A673 (cell line): ENCODE results near the gene TNFRSF13B. TPM values are rescaled to one million over a fixed set of nuclear protein-coding genes. Genes with fewer than 3 reads are reported as not detected.
A peak's percentile ranks its signal among the peaks of the same experiment; 100 is the strongest.

Source experiments
- BruUV-seq: library from RNA; stranded (reverse); fragments of 400-500 nt; replicated peaks from 2 replicates; lab custom pipeline; 2021; lab: Mats Ljungman, UMichigan
- CTCF ChIA-PET: fragments of 300-600 bp; sonication (Branson Sonifier 250); formaldehyde crosslinking; loops from one replicate; lab custom pipeline; 2022; ENCODE audit warnings: antibody characterized with exemption; lab: Charles Lee
- POLR2A ChIA-PET: fragments of 300-600 bp; sonication (Branson Sonifier 250); formaldehyde crosslinking; loops from one replicate; lab custom pipeline; 2022; ENCODE audit warnings: antibody characterized with exemption; ENCODE audit not compliant: low non-redundant PET; lab: Charles Lee
- DNase-seq: peaks from one replicate; pipeline ENCODE4 v3.0.0-alpha.2; 2015; ENCODE audit warnings: low spot score
- H3K27ac ChIP-seq: fragments of 200-600 bp; sonication (generic); 2 replicates; pipeline ENCODE4 v1.5.1; 2016; ENCODE audit warnings: mixed run types, low read depth, mild to moderate bottlenecking, mixed read lengths, antibody characterized with exemption, low read length; ENCODE audit not compliant: poor library complexity, severe bottlenecking
- H3K27me3 ChIP-seq: fragments of 200-600 bp; sonication (generic); replicated peaks from 2 replicates; pipeline ENCODE4 v1.6.1; 2017; ENCODE audit warnings: mixed run types, low read depth, mild to moderate bottlenecking, mixed read lengths, antibody characterized with exemption, low read length; ENCODE audit not compliant: insufficient read depth, poor library complexity
- H3K36me3 ChIP-seq: fragments of 200-600 bp; sonication (generic); 2 replicates; pipeline ENCODE4 v1.6.1; 2016; ENCODE audit warnings: mixed run types, mild to moderate bottlenecking, mixed read lengths, antibody characterized with exemption, low read length; ENCODE audit not compliant: insufficient read depth, poor library complexity, severe bottlenecking
- H3K4me1 ChIP-seq: fragments of 200-600 bp; sonication (generic); 2 replicates; pipeline ENCODE4 v1.6.1; 2017; ENCODE audit warnings: mixed run types, mild to moderate bottlenecking, mixed read lengths, antibody characterized with exemption, low read length; ENCODE audit not compliant: insufficient read depth, poor library complexity, severe bottlenecking
- H3K4me3 ChIP-seq: fragments of 200-600 bp; sonication (generic); 2 replicates; pipeline ENCODE4 v1.5.1; 2016; ENCODE audit warnings: low read depth, mixed run types, mild to moderate bottlenecking, mixed read lengths, low read length; ENCODE audit not compliant: poor library complexity, severe bottlenecking
- H3K9me3 ChIP-seq: fragments of 200-600 bp; sonication (generic); 2 replicates; pipeline ENCODE4 v1.6.1; 2016; ENCODE audit warnings: mixed run types, low read depth, mild to moderate bottlenecking, mixed read lengths, antibody characterized with exemption, low read length; ENCODE audit not compliant: poor library complexity, severe bottlenecking
- EZH2 ChIP-seq: fragments of 200-600 bp; sonication (generic); IDR thresholded peaks from 2 replicates; pipeline ENCODE4 v1.6.1; 2017; ENCODE audit warnings: borderline replicate concordance, low read depth, mild to moderate bottlenecking, mixed read lengths, antibody characterized with exemption, low read length; ENCODE audit not compliant: poor library complexity, severe bottlenecking
- intact Hi-C: fragments of 100-400 bp; cut with micrococcal nuclease; formaldehyde crosslinking; loops from one replicate; pipeline ENCODE4 v1.10.0; 2022; ENCODE audit not compliant: unreplicated experiment
- total RNA-seq: library from RNA; stranded (reverse); gene quantifications from 2 replicates; pipeline ENCODE4 v1.2.3, GENCODE V29; 2021
- TF ChIP-seq, protein P1 (sequence below): fragments of 300-800, 200-600 bp; sonication (generic); conservative IDR thresholded peaks from 2 replicates; pipeline ENCODE4 v1.5.1; 2017; ENCODE audit warnings: low read depth, mild to moderate bottlenecking, antibody characterized with exemption, low read length, moderate library complexity, mixed read lengths

TNFRSF13B gene
- total RNA-seq, 1 experiment from 2014 or later, result not detected

DNA sequence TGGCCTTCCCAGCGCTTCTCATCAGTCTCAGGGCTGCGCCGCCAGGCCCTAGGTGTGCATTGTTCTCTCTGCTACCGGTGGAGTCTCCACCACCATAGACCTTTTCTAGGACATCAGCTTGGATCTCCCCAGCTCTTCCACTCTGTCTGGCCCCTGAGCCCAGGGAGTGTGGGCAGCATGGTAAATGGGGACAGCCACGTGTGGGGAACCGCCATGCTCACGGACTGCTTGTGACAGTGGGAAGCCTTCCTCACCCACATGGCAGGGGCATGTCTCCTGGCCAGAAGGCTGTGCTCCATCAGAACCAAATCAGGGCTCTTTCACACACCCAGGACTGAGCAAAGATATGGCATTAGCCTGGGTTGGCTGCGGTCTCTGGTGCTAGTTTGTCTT lies 51.3 kb downstream of the TNFRSF13B start:
- ChIA-PET POLR2A (no interaction called here), CTCF (no interaction called here)
- Histone ChIP-seq H3K4me3 (no peak overlapping the region), H3K36me3 (no peaks in the 10 kb centered on the region), H3K9me3 (no peaks in the 10 kb centered on the region), H3K27me3 (no peaks in the 10 kb centered on the region), H3K4me1 (no peaks in the 10 kb centered on the region), H3K27ac (no peak overlapping the region)
- intact Hi-C loops, result no loop called here
- BruUV-seq, result no TSS peak
- DNase-seq, result no peak
- no peak for TF ChIP-seq EZH2
- TF ChIP-seq, protein P1, sequence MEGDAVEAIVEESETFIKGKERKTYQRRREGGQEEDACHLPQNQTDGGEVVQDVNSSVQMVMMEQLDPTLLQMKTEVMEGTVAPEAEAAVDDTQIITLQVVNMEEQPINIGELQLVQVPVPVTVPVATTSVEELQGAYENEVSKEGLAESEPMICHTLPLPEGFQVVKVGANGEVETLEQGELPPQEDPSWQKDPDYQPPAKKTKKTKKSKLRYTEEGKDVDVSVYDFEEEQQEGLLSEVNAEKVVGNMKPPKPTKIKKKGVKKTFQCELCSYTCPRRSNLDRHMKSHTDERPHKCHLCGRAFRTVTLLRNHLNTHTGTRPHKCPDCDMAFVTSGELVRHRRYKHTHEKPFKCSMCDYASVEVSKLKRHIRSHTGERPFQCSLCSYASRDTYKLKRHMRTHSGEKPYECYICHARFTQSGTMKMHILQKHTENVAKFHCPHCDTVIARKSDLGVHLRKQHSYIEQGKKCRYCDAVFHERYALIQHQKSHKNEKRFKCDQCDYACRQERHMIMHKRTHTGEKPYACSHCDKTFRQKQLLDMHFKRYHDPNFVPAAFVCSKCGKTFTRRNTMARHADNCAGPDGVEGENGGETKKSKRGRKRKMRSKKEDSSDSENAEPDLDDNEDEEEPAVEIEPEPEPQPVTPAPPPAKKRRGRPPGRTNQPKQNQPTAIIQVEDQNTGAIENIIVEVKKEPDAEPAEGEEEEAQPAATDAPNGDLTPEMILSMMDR, result no peak

DNA sequence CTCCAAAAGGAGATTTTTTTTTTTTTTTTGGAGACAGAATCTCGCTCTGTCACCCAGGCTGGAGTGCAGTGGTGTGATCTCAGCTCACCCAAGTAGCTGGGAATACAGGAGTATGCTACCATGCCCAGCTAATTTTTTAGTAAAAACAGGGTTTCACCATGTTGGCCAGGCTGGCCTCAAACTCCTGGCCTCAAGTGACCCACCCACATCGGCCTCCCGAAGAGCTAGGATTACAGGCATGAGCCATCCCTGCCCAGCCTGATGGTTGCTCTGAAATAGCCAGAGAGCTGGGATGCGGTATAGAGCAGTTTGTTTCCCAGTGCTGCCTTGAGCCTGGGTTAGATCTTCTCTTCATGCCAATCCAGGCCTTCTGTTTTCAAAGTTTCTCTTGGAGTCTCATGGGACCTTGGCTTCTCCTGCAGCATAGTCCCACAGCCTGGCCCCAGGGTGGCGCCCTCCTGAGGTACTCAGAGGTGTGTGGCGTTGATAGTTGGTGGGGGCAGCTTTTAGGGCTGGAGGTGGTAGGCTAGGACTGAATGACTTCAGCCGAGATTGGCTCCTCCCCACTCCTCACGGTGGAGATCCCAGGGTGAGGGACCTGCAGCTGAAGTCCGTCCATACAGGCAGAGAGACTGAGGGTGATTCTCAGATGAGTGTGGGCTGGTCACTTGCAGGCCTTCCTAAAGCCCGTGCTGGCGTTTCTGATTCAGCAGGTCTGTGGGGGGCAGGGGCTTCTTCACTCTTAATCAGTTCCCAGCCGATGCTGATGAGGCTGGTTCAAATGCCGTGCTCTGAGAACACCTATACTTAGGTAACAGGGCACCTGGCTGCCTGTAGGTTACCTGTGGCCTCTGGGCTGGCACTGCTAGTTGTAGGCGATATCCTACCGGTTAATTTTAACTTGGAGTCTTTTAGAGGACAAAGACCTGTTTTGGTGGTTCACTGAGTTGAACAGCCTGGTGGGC lies 52.0 kb downstream of the TNFRSF13B start:
- TF ChIP-seq, protein P1, result peak; percentile 34
- TF ChIP-seq EZH2, result no peak
- peak; percentile 20 for DNase-seq

DNA sequence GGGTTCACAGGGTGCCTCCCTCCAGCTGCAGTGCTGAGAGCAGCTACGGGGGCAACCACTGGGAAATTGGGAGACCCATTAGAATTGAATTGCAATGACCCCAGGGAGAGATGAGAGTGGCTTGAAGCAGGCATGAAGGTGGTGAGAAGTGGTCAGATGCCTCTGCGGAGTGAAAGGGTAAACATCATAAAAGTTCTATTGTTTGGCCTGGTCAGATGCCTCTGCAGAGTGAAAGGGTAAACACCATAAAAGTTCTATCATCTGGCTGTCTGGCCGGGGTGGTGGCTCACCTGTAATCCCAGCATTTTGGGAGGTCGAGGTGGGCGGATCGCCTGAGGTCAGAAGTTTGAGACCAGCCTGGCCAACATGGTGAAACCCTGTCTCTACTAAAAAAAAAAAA lies 53.5 kb downstream of the TNFRSF13B start:
- no peak overlapping the region for H3K4me3 ChIP-seq
- CTCF ChIA-PET, result no interaction called here
- no peaks in the 10 kb centered on the region for H3K9me3 ChIP-seq
- H3K27me3 ChIP-seq, result no peaks in the 10 kb centered on the region
- DNase-seq, result no peak
- no peak for TF ChIP-seq EZH2
- TF ChIP-seq, protein P1, result no peak
- intact Hi-C loops, result no loop called here
- H3K36me3 ChIP-seq, result no peaks in the 10 kb centered on the region
- no TSS peak for BruUV-seq
- no peak overlapping the region for H3K27ac ChIP-seq
- no peaks in the 10 kb centered on the region for H3K4me1 ChIP-seq
- POLR2A ChIA-PET, result no interaction called here

More for the DNA sequence above, 52.0 kb downstream of the TNFRSF13B start:
- ChIA-PET POLR2A (no interaction called here), CTCF (no interaction called here)
- no peaks in the 10 kb centered on the region for H3K4me1 ChIP-seq
- no TSS peak for BruUV-seq
- no peaks in the 10 kb centered on the region for H3K9me3 ChIP-seq
- H3K36me3 ChIP-seq, result no peaks in the 10 kb centered on the region
- H3K27ac ChIP-seq, result no peak overlapping the region
- intact Hi-C loops, result no loop called here
- no peak overlapping the region for H3K4me3 ChIP-seq
- H3K27me3 ChIP-seq, result no peaks in the 10 kb centered on the region
